Lower lobe of right lung (tissue), 2 donors: Measurements from ENCODE around the gene MYB. TPM values are rescaled to one million over a fixed set of nuclear protein-coding genes. Genes with fewer than 3 reads are reported as not detected.

Source experiments
- ATAC-seq, 2 donors: fragments of 200-7000 bp; cut with Tn5 transposase; one replicate each; pipeline ENCODE4 v1.9.1; 2020 to 2022; ENCODE audit warnings: mild to moderate bottlenecking in 2 of 2, moderate library complexity in 2 of 2
- DNase-seq: peaks from one replicate; pipeline ENCODE4 v3.0.0-alpha.2; 2020
- H3K27ac ChIP-seq: fragments of 200-600 bp; one replicate; pipeline ENCODE4 v1.8.0; 2022
- H3K27me3 ChIP-seq: fragments of 200-600 bp; one replicate; pipeline ENCODE4 v1.8.0; 2022; ENCODE audit warnings: low read depth
- H3K36me3 ChIP-seq: fragments of 200-600 bp; one replicate; pipeline ENCODE4 v1.8.0; 2022; ENCODE audit warnings: mild to moderate bottlenecking
- H3K4me1 ChIP-seq: fragments of 200-600 bp; one replicate; pipeline ENCODE4 v1.8.0; 2022
- H3K4me3 ChIP-seq: fragments of 200-600 bp; one replicate; pipeline ENCODE4 v1.8.0; 2022; ENCODE audit warnings: mild to moderate bottlenecking
- H3K9me3 ChIP-seq: fragments of 200-600 bp; one replicate; pipeline ENCODE4 v1.8.0; 2022
- CTCF ChIP-seq: fragments of 200-600 bp; IDR thresholded peaks from one replicate; pipeline ENCODE4 v1.8.0; 2022; ENCODE audit warnings: antibody characterized with exemption, mild to moderate bottlenecking
- intact Hi-C: fragments of 100-400 bp; cut with DNase I; formaldehyde crosslinking; loops from one replicate; pipeline ENCODE4 v1.11.0; 2022
- total RNA-seq: library from RNA; stranded (reverse); fragmentation: NEBNext Ultra II Directional; extraction: Animal tissue kit (Norgen Biotek cat#: 25700); gene quantifications from one replicate; pipeline ENCODE4 v1.2.1, GENCODE V29; 2021
- donor health status: DM: no; HTN: yes; CAD: no; lungs with severe emphysema.

Gene MYB
- total RNA-seq, 1 donor from 2014 or later, result 6.1 TPM

DNA sequence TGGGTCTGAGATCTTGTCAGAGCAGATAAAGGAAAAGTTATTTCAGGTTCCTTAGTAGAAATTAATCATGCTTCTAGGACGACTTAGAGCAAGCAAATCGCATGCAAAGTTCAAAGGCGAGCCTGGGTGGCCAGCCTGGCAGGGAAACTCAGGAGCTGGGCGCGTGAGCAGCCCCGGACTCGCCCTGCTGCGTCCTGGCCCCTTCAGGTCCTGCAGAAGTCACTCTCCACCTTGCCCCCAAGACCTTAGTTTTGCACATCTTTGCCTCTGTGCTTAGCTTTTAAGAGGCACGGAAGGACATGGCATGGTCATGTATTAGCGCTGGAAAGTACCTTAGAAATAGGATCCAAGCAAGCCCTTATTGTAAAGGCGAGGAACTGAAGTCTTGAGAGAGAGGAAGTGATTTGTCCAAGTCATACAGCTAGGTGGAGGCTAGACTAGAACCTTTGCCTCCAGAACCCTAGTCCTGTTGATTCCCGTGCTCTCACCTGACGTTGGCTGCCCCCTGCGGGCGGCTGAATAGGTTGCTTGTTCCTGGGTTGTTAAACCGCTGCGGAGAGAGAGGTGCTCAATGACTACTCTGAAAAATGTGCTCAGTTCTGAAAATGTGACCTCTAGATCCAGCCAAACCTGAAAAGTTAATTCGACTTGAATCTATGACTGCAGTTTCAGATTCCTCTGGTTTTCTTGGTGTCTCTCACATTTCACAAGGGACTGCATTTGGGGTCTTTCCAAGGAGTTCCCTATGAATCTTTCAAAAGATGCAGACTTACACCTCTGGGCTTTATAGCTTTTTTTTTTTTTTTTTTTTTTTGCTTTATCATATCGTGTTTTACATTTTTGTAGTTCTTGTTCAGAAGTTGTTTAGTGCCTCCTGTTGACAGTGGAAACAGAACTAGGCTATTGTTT lies 2.7 kb downstream of the MYB start:
- Histone ChIP-seq H3K4me3 (peak overlapping the region; percentile 63), H3K9me3 (no peaks in the 10 kb centered on the region), H3K27ac (no peak overlapping the region), H3K36me3 (no peaks in the 10 kb centered on the region), H3K4me1 (peaks cover 34% of the 10 kb centered on the region), H3K27me3 (peaks cover 51% of the 10 kb centered on the region)
- DNase-seq, result peak; percentile 66
- intact Hi-C loops, result no loop called here
- TF ChIP-seq CTCF, result peak; percentile 55
- peak; percentile 58 to 66 for ATAC-seq

- ATAC-seq (no peak), DNase-seq (no peak)
- intact Hi-C loops, result no loop called here
- no peak overlapping the region for H3K4me3 ChIP-seq
- H3K27ac ChIP-seq, result no peak overlapping the region
- H3K27me3 ChIP-seq, result peaks cover 51% of the 10 kb centered on the region
- TF ChIP-seq CTCF, result no peak
- peaks cover 29% of the 10 kb centered on the region for H3K4me1 ChIP-seq
- H3K36me3 ChIP-seq, result no peaks in the 10 kb centered on the region
- no peaks in the 10 kb centered on the region for H3K9me3 ChIP-seq
Observed at GRCh38 chr6:135185483-135185882, 4.4 kb downstream of the MYB start.

- TF ChIP-seq CTCF, result no peak
- no peak for ATAC-seq
- peaks cover 51% of the 10 kb centered on the region for H3K27me3 ChIP-seq
Observed at GRCh38 chr6:135186255-135186654, 5.1 kb downstream of the MYB start.

DNA sequence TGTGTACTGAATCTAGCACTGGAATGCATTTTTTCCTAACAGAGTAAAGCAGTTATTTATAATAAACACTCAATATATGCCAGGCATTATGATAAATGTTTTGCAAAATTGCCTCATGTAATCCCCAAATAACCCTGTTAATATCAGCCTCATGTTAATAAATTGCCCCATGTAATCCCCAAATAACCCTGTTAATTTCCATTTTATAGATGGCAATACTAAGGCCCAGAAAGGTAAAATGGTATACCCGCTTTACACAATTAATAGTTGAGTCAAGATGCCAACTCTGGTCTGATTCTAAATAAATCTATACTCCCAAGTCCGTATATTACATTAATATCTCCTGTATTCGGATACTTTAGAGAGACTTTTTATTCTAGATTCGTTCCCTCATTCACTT lies 6.3 kb downstream of the MYB start:
- H3K9me3 ChIP-seq, result no peaks in the 10 kb centered on the region
- no peak overlapping the region for H3K4me3 ChIP-seq
- no peak for TF ChIP-seq CTCF
- H3K36me3 ChIP-seq, result no peaks in the 10 kb centered on the region
- peaks cover 25% of the 10 kb centered on the region for H3K4me1 ChIP-seq
- intact Hi-C loops, result no loop called here
- H3K27ac ChIP-seq, result no peak overlapping the region
- no peak for DNase-seq
- peaks cover 43% of the 10 kb centered on the region for H3K27me3 ChIP-seq
- ATAC-seq, result no peak

More at GRCh38 chr6:135186255-135186654, 5.1 kb downstream of the MYB start:
- intact Hi-C loops, result no loop called here
- Histone ChIP-seq H3K4me3 (no peak overlapping the region), H3K9me3 (no peaks in the 10 kb centered on the region), H3K36me3 (no peaks in the 10 kb centered on the region), H3K4me1 (peaks cover 28% of the 10 kb centered on the region), H3K27ac (no peak overlapping the region)
- DNase-seq, result no peak

- H3K4me1 ChIP-seq, result peaks cover 11% of the 10 kb centered on the region
- no peaks in the 10 kb centered on the region for H3K36me3 ChIP-seq
- TF ChIP-seq CTCF, result no peak
- intact Hi-C loops, result no loop called here
- H3K27ac ChIP-seq, result no peak overlapping the region
- peaks cover 30% of the 10 kb centered on the region for H3K27me3 ChIP-seq
- ATAC-seq (no peak), DNase-seq (no peak)
- no peaks in the 10 kb centered on the region for H3K9me3 ChIP-seq
- no peak overlapping the region for H3K4me3 ChIP-seq
Observed at GRCh38 chr6:135188718-135189117, 7.6 kb downstream of the MYB start.
